ENCODE results near the gene PHF11. TPM values are rescaled to one million over a fixed set of nuclear protein-coding genes. Genes with fewer than 3 reads are reported as not detected.

Gene PHF11
- total RNA-seq, 1 donor from 2014 or later: 16.4 TPM

- peaks cover 20% of the 10 kb centered on the region for H3K36me3 Mint-ChIP-seq (ENCODE audit: low read depth, unreplicated experiment)
- DNase-seq (ENCODE audit: low spot score): no peak
- no peak overlapping the region for H3K4me3 Mint-ChIP-seq (ENCODE audit: unreplicated experiment)
- no peaks in the 10 kb centered on the region for H3K9me3 Mint-ChIP-seq (ENCODE audit: unreplicated experiment)
- H3K27me3 Mint-ChIP-seq (ENCODE audit: unreplicated experiment): peaks cover 1% of the 10 kb centered on the region
- H3K27ac Mint-ChIP-seq (ENCODE audit: unreplicated experiment): no peak overlapping the region
- no peaks in the 10 kb centered on the region for H3K4me1 Mint-ChIP-seq (ENCODE audit: unreplicated experiment)
- TF ChIP-seq, protein P1, sequence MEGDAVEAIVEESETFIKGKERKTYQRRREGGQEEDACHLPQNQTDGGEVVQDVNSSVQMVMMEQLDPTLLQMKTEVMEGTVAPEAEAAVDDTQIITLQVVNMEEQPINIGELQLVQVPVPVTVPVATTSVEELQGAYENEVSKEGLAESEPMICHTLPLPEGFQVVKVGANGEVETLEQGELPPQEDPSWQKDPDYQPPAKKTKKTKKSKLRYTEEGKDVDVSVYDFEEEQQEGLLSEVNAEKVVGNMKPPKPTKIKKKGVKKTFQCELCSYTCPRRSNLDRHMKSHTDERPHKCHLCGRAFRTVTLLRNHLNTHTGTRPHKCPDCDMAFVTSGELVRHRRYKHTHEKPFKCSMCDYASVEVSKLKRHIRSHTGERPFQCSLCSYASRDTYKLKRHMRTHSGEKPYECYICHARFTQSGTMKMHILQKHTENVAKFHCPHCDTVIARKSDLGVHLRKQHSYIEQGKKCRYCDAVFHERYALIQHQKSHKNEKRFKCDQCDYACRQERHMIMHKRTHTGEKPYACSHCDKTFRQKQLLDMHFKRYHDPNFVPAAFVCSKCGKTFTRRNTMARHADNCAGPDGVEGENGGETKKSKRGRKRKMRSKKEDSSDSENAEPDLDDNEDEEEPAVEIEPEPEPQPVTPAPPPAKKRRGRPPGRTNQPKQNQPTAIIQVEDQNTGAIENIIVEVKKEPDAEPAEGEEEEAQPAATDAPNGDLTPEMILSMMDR (IDR thresholded peaks at IDR 0.05; ENCODE audit: unreplicated experiment): no peak
Observed at GRCh38 chr13:49533591-49534269, 38.0 kb downstream of the PHF11 start.

DNA sequence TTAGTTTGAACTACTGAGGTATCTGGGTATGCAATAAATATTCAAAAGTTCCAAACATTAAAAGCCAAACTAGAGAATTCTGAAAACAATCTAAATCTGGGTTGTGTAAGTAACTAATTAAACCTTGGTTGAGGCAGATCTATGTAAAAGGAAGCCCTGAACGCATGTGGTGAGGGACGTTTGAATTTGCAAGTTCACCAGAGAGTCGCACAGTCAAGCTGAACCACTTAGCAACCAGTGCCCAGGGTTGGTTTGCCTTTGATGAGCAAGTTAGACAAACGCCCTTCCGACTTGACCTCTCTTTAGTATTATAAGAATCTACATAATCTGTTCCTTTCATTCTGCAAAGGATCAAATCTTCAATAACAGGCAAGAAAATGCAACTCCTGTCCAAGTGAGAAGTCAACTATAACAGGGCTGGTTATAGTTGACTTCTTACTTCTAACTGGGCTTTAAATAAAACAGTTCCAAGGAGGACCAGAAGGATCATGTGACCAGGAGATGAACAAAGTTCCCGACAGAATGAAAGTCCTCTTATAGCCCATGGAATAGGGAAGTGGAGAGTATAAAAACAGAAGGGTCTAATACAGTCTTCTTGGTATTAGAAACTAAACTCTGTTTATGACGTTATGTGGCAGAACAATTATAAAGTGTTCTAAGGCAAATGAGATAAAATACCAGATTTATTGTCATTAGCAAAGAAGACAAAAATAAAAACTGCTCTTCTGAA is 40.6 kb downstream of the PHF11 start:
- peaks cover 30% of the 10 kb centered on the region for H3K36me3 Mint-ChIP-seq (ENCODE audit: low read depth, unreplicated experiment)
- peaks cover 19% of the 10 kb centered on the region for H3K4me1 Mint-ChIP-seq (ENCODE audit: unreplicated experiment)
- TF ChIP-seq, protein P1 (IDR thresholded peaks at IDR 0.05; ENCODE audit: unreplicated experiment): no peak
- H3K27me3 Mint-ChIP-seq (ENCODE audit: unreplicated experiment): peaks cover 1% of the 10 kb centered on the region
- H3K27ac Mint-ChIP-seq (ENCODE audit: unreplicated experiment): no peak overlapping the region
- H3K9me3 Mint-ChIP-seq (ENCODE audit: unreplicated experiment): no peaks in the 10 kb centered on the region
- no peak overlapping the region for H3K4me3 Mint-ChIP-seq (ENCODE audit: unreplicated experiment)
- DNase-seq (ENCODE audit: low spot score): no peak

GRCh38 chr13:49538404-49538803 is 42.7 kb downstream of the PHF11 start:
- H3K36me3 Mint-ChIP-seq (ENCODE audit: low read depth, unreplicated experiment): peaks cover 27% of the 10 kb centered on the region

DNA sequence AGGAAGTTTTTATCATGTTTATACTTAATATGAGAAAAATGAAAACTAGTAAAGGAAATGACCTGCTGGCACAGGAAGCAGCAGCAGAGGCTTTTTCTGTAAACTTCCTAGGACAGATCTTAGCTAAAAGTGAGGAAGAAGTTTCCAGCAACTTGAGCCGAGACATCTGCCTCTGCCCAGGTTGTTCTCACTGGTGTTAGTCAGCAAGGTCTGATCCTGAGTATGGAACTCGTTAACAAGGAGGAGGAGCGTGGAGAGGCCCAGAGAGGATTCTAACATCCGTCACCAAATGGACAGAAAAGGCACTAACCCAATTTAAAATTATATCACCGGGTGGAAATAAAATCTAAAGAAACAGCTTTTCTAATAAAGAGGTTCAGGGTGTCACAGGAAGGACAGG is 43.6 kb downstream of the PHF11 start:
- peak overlapping the region; percentile 75 for H3K27ac Mint-ChIP-seq (ENCODE audit: unreplicated experiment)
- H3K36me3 Mint-ChIP-seq (ENCODE audit: low read depth, unreplicated experiment): peaks cover 23% of the 10 kb centered on the region
- H3K4me3 Mint-ChIP-seq (ENCODE audit: unreplicated experiment): no peak overlapping the region
- H3K4me1 Mint-ChIP-seq (ENCODE audit: unreplicated experiment): peaks cover 19% of the 10 kb centered on the region
- TF ChIP-seq, protein P1 (IDR thresholded peaks at IDR 0.05; ENCODE audit: unreplicated experiment): no peak
- peaks cover 1% of the 10 kb centered on the region for H3K27me3 Mint-ChIP-seq (ENCODE audit: unreplicated experiment)
- H3K9me3 Mint-ChIP-seq (ENCODE audit: unreplicated experiment): no peaks in the 10 kb centered on the region
- no peak for DNase-seq (ENCODE audit: low spot score)

More at GRCh38 chr13:49538404-49538803, 42.7 kb downstream of the PHF11 start:
- Mint-ChIP-seq H3K27me3 (ENCODE audit: unreplicated experiment) (peaks cover 1% of the 10 kb centered on the region), H3K4me1 (ENCODE audit: unreplicated experiment) (peaks cover 19% of the 10 kb centered on the region), H3K9me3 (ENCODE audit: unreplicated experiment) (no peaks in the 10 kb centered on the region), H3K27ac (ENCODE audit: unreplicated experiment) (no peak overlapping the region), H3K4me3 (ENCODE audit: unreplicated experiment) (no peak overlapping the region)
- TF ChIP-seq, protein P1 (IDR thresholded peaks at IDR 0.05; ENCODE audit: unreplicated experiment): no peak
- DNase-seq (ENCODE audit: low spot score): no peak

GRCh38 chr13:49539746-49540145 is 44.0 kb downstream of the PHF11 start:
- no peak overlapping the region for H3K4me3 Mint-ChIP-seq (ENCODE audit: unreplicated experiment)
- H3K9me3 Mint-ChIP-seq (ENCODE audit: unreplicated experiment): no peaks in the 10 kb centered on the region
- H3K4me1 Mint-ChIP-seq (ENCODE audit: unreplicated experiment): peaks cover 19% of the 10 kb centered on the region
- DNase-seq (ENCODE audit: low spot score): no peak
- H3K27ac Mint-ChIP-seq (ENCODE audit: unreplicated experiment): no peak overlapping the region
- TF ChIP-seq, protein P1 (IDR thresholded peaks at IDR 0.05; ENCODE audit: unreplicated experiment): no peak
- peaks cover 1% of the 10 kb centered on the region for H3K27me3 Mint-ChIP-seq (ENCODE audit: unreplicated experiment)
- peaks cover 21% of the 10 kb centered on the region for H3K36me3 Mint-ChIP-seq (ENCODE audit: low read depth, unreplicated experiment)
